ENCODE measurements around the gene CNOT3.

The CNOT3 gene

DNA sequence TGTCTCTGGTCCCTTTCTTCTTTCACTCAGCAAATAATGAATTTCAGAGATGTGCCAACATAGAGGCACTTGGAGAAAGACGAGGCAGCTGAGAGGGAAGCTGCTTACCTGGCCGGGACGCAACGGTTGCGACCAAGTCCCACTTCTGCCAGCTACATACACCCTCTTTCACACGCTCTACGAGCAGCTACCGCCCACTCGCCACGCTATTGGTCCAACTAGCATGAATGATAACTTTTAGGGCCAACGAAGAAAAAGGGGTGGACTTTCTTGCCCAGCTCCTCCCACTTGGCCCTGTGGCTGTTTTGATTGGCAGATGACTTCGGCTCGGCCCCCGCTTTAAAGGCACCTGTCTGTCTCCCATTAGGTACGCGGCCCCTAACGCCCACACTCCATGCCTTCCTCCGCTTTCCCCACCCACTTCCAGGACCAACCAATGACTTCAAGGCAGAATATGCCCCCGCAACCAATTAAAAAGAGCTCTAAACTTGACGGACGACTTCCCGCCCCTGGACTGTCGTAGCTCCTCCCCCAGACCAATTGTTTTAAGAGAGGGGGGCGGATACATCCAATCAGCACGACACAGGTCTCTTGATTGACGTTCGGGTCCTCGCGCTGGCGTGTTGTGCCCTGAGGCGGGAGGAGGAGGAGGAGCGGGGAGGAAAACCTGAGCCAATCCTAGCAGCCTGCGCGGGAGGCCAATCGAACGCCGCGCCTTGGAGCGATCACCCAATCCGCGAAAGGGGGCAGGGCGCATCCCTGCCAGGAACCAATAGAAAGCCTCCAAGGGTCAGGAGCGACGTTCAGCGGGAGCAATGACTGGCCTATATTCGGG is 481 bp upstream of the CNOT3 start:
- 0 out of 2 replicates have a peak, but pooled peaks cover 3% of the 10 kb centered on the region for H3K36me3 ChIP-seq (ENCODE audit: control insufficient read depth, insufficient read depth, low read length)
- DNase-seq (ENCODE audit: low read depth, low spot score) = peak; percentile 100
- no peaks in the 10 kb centered on the region for H3K9me3 ChIP-seq (ENCODE audit: control insufficient read depth, insufficient read depth, low read length)
- peak overlapping the region; percentile 87; the same call in 1 of the 2 replicates for H3K4me3 ChIP-seq (ENCODE audit: low read length)
- H3K27ac ChIP-seq (ENCODE audit: low read length) = no peak overlapping the region
- H3K27me3 ChIP-seq (ENCODE audit: control insufficient read depth, insufficient read depth, low read length) = no peaks in the 10 kb centered on the region
- no CpG with 5 or more reads among the region's 46 CpGs for WGBS (ENCODE audit: insufficient coverage, insufficient read length)
- H3K4me1 ChIP-seq (ENCODE audit: control insufficient read depth, insufficient read depth, low read length) = peaks cover 4% of the 10 kb centered on the region; the same call in 1 of the 2 replicates

DNA sequence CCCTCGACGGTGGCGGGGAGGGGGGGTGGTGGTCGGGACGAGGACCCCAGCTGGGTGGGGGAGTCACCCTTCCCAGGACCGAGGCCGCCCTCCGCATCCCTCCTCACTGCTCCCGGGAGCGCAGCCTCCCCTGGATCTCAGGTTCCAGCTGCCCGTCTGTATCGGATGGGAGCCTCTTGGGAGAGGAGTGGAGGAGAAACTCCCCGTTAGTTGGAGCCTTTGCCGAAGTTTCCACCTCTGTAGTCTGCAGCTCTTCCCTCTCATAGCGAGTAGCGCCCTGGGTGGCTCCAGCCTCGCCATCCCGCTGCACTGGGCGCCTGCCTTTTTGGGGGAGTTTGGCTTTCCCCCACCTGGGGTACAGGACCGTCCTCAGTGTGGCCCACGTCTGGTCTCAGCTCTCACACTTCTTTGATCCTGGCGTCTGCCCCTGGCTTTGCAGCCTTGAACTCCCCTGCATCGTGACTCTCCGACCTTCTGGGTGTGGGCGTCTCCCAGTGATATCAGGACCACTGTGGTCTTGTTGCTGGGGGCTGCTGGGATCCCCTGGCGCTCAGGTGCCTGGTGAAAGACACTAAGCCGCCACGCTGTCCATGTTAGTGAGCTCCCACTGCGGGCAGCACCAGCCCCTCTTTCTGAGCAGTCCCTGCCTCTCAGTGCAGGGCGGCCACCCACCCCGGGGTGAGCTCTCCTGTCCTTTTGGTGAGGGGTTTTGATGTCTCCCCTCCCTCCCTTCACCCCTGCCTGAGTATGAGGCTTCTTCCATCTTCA is 1.1 kb downstream of the CNOT3 start:
- WGBS (ENCODE audit: insufficient coverage, insufficient read length) = no CpG with 5 or more reads among the region's 31 CpGs
- no peak overlapping the region for H3K27ac ChIP-seq (ENCODE audit: low read length)

DNA sequence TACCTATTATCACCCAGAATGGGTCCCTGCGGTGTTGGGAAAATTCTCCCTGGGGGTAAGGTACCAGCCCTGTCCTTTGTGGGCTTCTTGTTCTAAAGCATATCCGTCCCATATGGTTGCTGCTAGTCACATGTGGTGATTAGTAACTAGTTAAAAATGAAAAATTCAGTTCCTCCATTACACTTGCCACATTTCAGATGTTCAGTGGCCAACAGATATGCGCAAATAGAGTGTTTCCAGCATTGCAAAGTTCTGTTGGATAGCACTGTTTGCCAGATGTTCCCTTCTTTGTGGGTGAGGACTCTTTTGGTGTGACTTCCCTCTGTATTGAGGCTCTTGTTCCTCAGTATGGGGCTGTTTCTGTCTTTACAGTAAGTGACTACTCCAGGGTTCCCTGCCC is 3.8 kb downstream of the CNOT3 start:
- H3K27ac ChIP-seq (ENCODE audit: low read length) = no peak overlapping the region
- DNase-seq (ENCODE audit: low read depth, low spot score) = no peak
- H3K4me3 ChIP-seq (ENCODE audit: low read length) = no peak overlapping the region
- WGBS (ENCODE audit: insufficient coverage, insufficient read length) = no CpG with 5 or more reads among the region's 3 CpGs
- peaks cover 38% of the 10 kb centered on the region for H3K36me3 ChIP-seq (ENCODE audit: control insufficient read depth, insufficient read depth, low read length)
- peaks cover 4% of the 10 kb centered on the region; the same call in 1 of the 2 replicates for H3K4me1 ChIP-seq (ENCODE audit: control insufficient read depth, insufficient read depth, low read length)
- H3K27me3 ChIP-seq (ENCODE audit: control insufficient read depth, insufficient read depth, low read length) = no peaks in the 10 kb centered on the region
- no peaks in the 10 kb centered on the region for H3K9me3 ChIP-seq (ENCODE audit: control insufficient read depth, insufficient read depth, low read length)

More for the DNA sequence above, 1.1 kb downstream of the CNOT3 start:
- peaks cover 13% of the 10 kb centered on the region for H3K36me3 ChIP-seq (ENCODE audit: control insufficient read depth, insufficient read depth, low read length)
- H3K27me3 ChIP-seq (ENCODE audit: control insufficient read depth, insufficient read depth, low read length) = no peaks in the 10 kb centered on the region
- DNase-seq (ENCODE audit: low read depth, low spot score) = no peak
- peaks cover 4% of the 10 kb centered on the region; the same call in 1 of the 2 replicates for H3K4me1 ChIP-seq (ENCODE audit: control insufficient read depth, insufficient read depth, low read length)
- H3K4me3 ChIP-seq (ENCODE audit: low read length) = peak overlapping the region; percentile 87; the same call in 1 of the 2 replicates
- no peaks in the 10 kb centered on the region for H3K9me3 ChIP-seq (ENCODE audit: control insufficient read depth, insufficient read depth, low read length)

DNA sequence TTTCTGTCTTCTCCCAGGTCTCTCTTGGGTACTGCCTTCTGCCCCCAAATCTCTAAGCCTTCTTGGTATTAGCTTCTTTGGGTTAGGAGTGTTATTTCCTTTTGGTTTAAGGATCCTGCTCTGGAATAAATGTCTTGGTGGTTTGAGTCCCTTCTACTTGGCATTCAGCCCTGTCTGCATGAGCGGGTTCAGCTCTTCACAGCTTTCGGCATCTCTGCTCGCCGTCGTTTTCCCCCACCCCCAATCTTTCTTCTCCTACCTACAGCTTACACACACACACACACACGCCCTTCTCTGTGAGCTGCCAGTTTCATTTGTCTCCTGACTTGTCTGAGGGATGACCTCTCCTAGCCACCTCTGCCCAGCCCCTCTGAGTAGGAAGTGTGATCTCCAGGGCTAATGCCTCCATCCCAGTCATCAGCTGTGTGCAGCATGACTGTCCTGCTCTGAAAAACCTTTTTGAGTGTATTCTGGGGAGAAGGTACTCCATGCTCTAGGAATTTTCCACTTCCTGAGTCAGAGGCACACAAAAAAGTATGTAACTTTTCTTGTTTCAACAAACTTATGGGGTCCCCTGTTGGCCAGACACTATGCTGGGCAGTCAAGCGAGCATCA is 4.7 kb downstream of the CNOT3 start:
- Histone ChIP-seq H3K4me3 (ENCODE audit: low read length) (no peak overlapping the region), H3K4me1 (ENCODE audit: control insufficient read depth, insufficient read depth, low read length) (peaks cover 4% of the 10 kb centered on the region; the same call in 1 of the 2 replicates), H3K27ac (ENCODE audit: low read length) (no peak overlapping the region), H3K27me3 (ENCODE audit: control insufficient read depth, insufficient read depth, low read length) (no peaks in the 10 kb centered on the region), H3K36me3 (ENCODE audit: control insufficient read depth, insufficient read depth, low read length) (peaks cover 47% of the 10 kb centered on the region), H3K9me3 (ENCODE audit: control insufficient read depth, insufficient read depth, low read length) (no peaks in the 10 kb centered on the region)
- no CpG with 5 or more reads among the region's 7 CpGs for WGBS (ENCODE audit: insufficient coverage, insufficient read length)
- DNase-seq (ENCODE audit: low read depth, low spot score) = no peak

DNA sequence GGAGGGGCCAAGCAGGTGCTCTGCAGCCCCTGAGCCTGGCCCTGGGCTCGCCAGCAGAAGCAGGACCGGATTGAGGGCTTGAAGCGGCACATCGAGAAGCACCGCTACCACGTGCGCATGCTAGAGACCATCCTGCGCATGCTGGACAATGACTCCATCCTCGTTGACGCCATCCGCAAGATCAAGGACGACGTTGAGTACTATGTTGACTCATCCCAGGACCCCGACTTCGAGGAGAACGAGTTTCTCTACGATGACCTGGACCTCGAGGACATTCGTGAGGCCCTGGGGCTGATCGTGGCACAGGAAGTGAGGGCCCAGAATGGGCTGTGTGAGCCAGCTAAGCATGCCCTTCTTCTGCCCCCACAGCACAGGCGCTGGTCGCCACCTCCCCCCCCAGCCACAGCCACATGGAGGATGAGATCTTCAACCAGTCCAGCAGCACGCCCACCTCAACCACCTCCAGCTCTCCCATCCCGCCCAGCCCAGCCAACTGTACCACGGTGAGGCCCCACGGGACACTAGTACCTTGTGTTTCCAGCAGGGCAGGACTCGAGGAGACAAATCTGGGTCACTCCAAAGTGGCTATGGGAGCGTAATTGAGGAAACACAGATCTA is 8.1 kb downstream of the CNOT3 start:
- DNase-seq (ENCODE audit: low read depth, low spot score) = no peak
- Histone ChIP-seq H3K4me1 (ENCODE audit: control insufficient read depth, insufficient read depth, low read length) (no peaks in the 10 kb centered on the region), H3K36me3 (ENCODE audit: control insufficient read depth, insufficient read depth, low read length) (peaks cover 68% of the 10 kb centered on the region), H3K27me3 (ENCODE audit: control insufficient read depth, insufficient read depth, low read length) (no peaks in the 10 kb centered on the region), H3K27ac (ENCODE audit: low read length) (no peak overlapping the region), H3K4me3 (ENCODE audit: low read length) (no peak overlapping the region), H3K9me3 (ENCODE audit: control insufficient read depth, insufficient read depth, low read length) (no peaks in the 10 kb centered on the region)
- no CpG with 5 or more reads among the region's 28 CpGs for WGBS (ENCODE audit: insufficient coverage, insufficient read length)

DNA sequence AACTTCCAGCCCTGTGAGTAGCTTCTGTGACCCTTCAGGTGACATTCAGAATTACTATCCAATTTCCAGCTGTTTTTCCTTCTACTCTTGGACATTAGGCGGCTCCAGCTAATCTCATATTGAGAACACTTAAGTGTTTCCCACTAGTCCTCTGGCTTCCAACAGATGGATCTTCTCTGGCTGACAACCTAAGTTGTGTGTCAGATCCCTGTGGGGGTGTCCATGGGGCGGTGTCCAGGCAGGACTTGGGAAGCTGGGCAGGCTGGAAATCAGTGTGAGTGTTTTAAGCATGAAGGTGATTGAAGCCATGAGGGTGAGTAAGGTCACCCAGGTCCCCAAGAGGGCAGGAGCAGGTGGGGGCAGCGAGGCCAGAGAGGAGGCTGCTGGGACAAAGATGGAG is 10.1 kb downstream of the CNOT3 start:
- Histone ChIP-seq H3K9me3 (ENCODE audit: control insufficient read depth, insufficient read depth, low read length) (no peaks in the 10 kb centered on the region), H3K27me3 (ENCODE audit: control insufficient read depth, insufficient read depth, low read length) (no peaks in the 10 kb centered on the region), H3K27ac (ENCODE audit: low read length) (no peak overlapping the region), H3K4me3 (ENCODE audit: low read length) (no peak overlapping the region), H3K36me3 (ENCODE audit: control insufficient read depth, insufficient read depth, low read length) (peaks cover 83% of the 10 kb centered on the region), H3K4me1 (ENCODE audit: control insufficient read depth, insufficient read depth, low read length) (no peaks in the 10 kb centered on the region)
- DNase-seq (ENCODE audit: low read depth, low spot score) = no peak
- no CpG with 5 or more reads among the region's 3 CpGs for WGBS (ENCODE audit: insufficient coverage, insufficient read length)

DNA sequence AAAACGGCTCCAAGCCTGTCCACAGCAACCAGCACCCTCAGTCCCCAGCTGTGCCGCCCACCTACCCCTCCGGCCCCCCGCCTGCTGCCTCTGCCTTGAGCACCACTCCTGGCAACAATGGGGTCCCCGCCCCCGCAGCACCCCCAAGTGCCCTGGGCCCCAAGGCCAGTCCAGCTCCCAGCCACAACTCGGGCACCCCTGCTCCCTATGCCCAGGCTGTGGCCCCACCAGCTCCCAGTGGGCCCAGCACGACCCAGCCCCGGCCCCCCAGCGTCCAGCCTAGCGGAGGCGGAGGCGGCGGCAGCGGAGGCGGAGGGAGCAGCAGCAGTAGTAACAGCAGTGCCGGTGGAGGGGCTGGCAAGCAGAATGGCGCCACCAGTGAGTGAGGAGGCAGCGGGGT is 10.6 kb downstream of the CNOT3 start:
- H3K27me3 ChIP-seq (ENCODE audit: control insufficient read depth, insufficient read depth, low read length) = no peaks in the 10 kb centered on the region
- H3K9me3 ChIP-seq (ENCODE audit: control insufficient read depth, insufficient read depth, low read length) = no peaks in the 10 kb centered on the region
- peaks cover 82% of the 10 kb centered on the region for H3K36me3 ChIP-seq (ENCODE audit: control insufficient read depth, insufficient read depth, low read length)
- no peak overlapping the region for H3K4me3 ChIP-seq (ENCODE audit: low read length)
- WGBS (ENCODE audit: insufficient coverage, insufficient read length) = no CpG with 5 or more reads among the region's 19 CpGs
- H3K4me1 ChIP-seq (ENCODE audit: control insufficient read depth, insufficient read depth, low read length) = no peaks in the 10 kb centered on the region
- DNase-seq (ENCODE audit: low read depth, low spot score) = no peak
- no peak overlapping the region for H3K27ac ChIP-seq (ENCODE audit: low read length)

DNA sequence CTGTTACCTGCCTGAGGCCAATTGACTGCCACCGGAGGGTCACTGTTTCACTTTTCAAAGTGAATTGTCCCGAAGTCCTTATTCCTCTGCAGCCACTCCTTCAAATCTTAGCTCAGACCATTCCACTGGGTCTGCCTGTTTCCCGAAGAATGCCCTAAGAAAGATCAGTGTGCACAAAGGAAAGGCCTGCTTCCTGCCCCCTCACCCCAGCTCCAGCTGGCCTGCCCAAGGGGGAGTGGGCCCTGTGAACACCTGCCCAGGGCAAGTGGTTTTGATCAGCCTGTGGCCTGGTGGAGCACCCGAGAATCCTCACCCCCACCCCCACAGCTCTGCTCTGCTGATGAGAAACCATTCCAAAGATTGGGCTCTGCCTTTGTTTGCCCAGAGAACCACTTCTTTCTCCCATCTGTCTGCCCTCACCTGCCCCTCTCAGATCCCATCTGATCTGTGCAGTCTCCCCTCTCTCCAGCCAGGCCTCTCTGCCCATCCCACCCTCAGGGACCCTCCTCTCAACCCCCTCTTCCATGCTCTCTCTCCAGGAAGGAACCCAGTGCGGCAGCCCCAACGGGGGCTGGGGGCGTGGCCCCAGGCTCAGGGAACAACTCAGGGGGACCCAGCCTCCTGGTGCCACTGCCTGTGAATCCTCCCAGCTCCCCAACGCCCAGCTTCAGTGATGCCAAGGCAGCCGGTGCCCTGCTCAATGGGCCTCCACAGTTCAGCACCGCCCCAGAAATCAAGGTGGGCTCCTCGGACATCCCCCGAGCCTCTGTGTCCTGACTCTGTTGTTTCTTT is 11.7 kb downstream of the CNOT3 start:
- no peaks in the 10 kb centered on the region for H3K9me3 ChIP-seq (ENCODE audit: control insufficient read depth, insufficient read depth, low read length)
- H3K36me3 ChIP-seq (ENCODE audit: control insufficient read depth, insufficient read depth, low read length) = peaks cover 81% of the 10 kb centered on the region
- DNase-seq (ENCODE audit: low read depth, low spot score) = no peak
- no CpG with 5 or more reads among the region's 12 CpGs for WGBS (ENCODE audit: insufficient coverage, insufficient read length)
- H3K27ac ChIP-seq (ENCODE audit: low read length) = no peak overlapping the region
- no peak overlapping the region for H3K4me3 ChIP-seq (ENCODE audit: low read length)
- H3K27me3 ChIP-seq (ENCODE audit: control insufficient read depth, insufficient read depth, low read length) = no peaks in the 10 kb centered on the region
- no peaks in the 10 kb centered on the region for H3K4me1 ChIP-seq (ENCODE audit: control insufficient read depth, insufficient read depth, low read length)

DNA sequence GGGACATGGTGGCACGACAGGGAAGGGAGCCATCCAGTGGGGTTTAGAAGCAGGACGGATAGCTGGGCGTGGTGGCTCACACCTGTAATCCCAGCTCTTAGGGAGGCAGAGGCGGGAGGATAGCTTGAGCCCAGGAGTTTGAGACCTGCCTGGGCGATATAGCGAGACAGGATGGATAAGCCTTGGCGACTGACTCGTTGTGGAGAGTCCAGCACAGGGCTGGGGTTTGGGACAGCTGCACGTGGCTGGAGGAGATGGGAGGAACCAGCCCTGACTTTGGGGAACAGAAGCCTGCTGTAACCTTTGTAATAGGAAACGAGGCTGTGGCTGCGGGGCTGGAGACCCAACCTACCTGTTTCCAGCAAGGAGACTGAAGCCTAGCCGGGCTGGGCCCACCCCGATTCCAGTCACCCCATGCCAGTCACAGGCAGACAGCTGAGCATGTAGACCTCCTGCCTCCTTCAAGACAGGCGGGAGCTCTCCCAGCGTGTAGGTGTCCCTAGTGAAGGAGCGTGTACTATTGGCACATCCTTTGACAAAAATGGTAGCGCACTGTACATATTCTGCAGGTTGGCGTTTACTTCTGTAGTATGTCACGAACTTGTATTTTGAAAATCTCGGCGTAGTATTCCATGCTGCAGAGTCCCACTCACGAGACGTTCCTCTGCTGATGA is 13.9 kb downstream of the CNOT3 start:
- peaks cover 77% of the 10 kb centered on the region for H3K36me3 ChIP-seq (ENCODE audit: control insufficient read depth, insufficient read depth, low read length)
- no CpG with 5 or more reads among the region's 23 CpGs for WGBS (ENCODE audit: insufficient coverage, insufficient read length)

More for the DNA sequence above, 13.9 kb downstream of the CNOT3 start:
- no peak for DNase-seq (ENCODE audit: low read depth, low spot score)
- Histone ChIP-seq H3K4me3 (ENCODE audit: low read length) (no peak overlapping the region), H3K9me3 (ENCODE audit: control insufficient read depth, insufficient read depth, low read length) (no peaks in the 10 kb centered on the region), H3K27me3 (ENCODE audit: control insufficient read depth, insufficient read depth, low read length) (no peaks in the 10 kb centered on the region), H3K4me1 (ENCODE audit: control insufficient read depth, insufficient read depth, low read length) (no peaks in the 10 kb centered on the region), H3K27ac (ENCODE audit: low read length) (no peak overlapping the region)

Data from iPS DF 6.9 (cell line).